Astrocyte (in vitro differentiated cells and primary cell): ENCODE measurements around the gene CACNA1D. TPM values are rescaled to one million over a fixed set of nuclear protein-coding genes. Genes with fewer than 3 reads are reported as not detected.

Experiments
- DNase-seq: peaks from one replicate; pipeline ENCODE4 v3.0.0-alpha.2; 2010; ENCODE audit warnings: low read depth
- FAIRE-seq: peaks from 2 replicates; lab custom pipeline; 2011; peaks lifted over from hg19 to GRCh38; lab: Jason Lieb, UNC
- H2AFZ ChIP-seq: 2 replicates; pipeline ENCODE4 v1.6.0; 2012; ENCODE audit warnings: low read depth, low read length, inconsistent platforms
- H3K27ac ChIP-seq: 2 replicates; pipeline ENCODE4 v1.5.1; 2011; ENCODE audit warnings: low read depth, low read length, inconsistent platforms
- H3K27me3 ChIP-seq: 2 replicates; pipeline ENCODE4 v1.6.0; 2011; ENCODE audit warnings: low read length, inconsistent platforms; ENCODE audit not compliant: insufficient read depth
- H3K36me3 ChIP-seq: 2 replicates; pipeline ENCODE4 v1.5.1; 2011; ENCODE audit warnings: low read length, inconsistent platforms; ENCODE audit not compliant: insufficient read depth
- H3K4me1 ChIP-seq: 2 replicates; pipeline ENCODE4 v1.5.1; 2011; ENCODE audit warnings: low read length, inconsistent platforms; ENCODE audit not compliant: insufficient read depth
- H3K4me2 ChIP-seq: 2 replicates; pipeline ENCODE4 v1.6.0; 2012; ENCODE audit warnings: low read length, inconsistent platforms
- H3K4me3 ChIP-seq: 2 replicates; pipeline ENCODE4 v1.5.1; 2011; ENCODE audit warnings: low read depth, mild to moderate bottlenecking, low read length, inconsistent platforms; ENCODE audit not compliant: insufficient read depth
- H3K79me2 ChIP-seq: 2 replicates; pipeline ENCODE4 v1.6.0; 2012; ENCODE audit warnings: mild to moderate bottlenecking, low read length, inconsistent platforms; ENCODE audit not compliant: insufficient read depth
- H3K9ac ChIP-seq: 2 replicates; pipeline ENCODE4 v1.6.0; 2012; ENCODE audit warnings: mild to moderate bottlenecking, low read length, inconsistent platforms
- H3K9me3 ChIP-seq: 2 replicates; pipeline ENCODE4 v1.5.1; 2012; ENCODE audit warnings: low read depth, mild to moderate bottlenecking, low read length, inconsistent platforms; ENCODE audit not compliant: insufficient read depth
- H4K20me1 ChIP-seq: 2 replicates; pipeline ENCODE4 v1.6.0; 2012; ENCODE audit warnings: low read length, inconsistent platforms; ENCODE audit not compliant: insufficient read depth
- H3K27ac Mint-ChIP-seq: one replicate; pipeline ENCODE4 v1.8.0; 2021; ENCODE audit warnings: mild to moderate bottlenecking, mixed read lengths; ENCODE audit not compliant: unreplicated experiment
- H3K27me3 Mint-ChIP-seq: one replicate; pipeline ENCODE4 v1.8.0; 2021; ENCODE audit warnings: low read depth, mixed read lengths; ENCODE audit not compliant: unreplicated experiment
- H3K36me3 Mint-ChIP-seq: one replicate; pipeline ENCODE4 v1.8.0; 2021; ENCODE audit warnings: low read depth, mixed read lengths; ENCODE audit not compliant: unreplicated experiment
- H3K4me1 Mint-ChIP-seq: one replicate; pipeline ENCODE4 v1.8.0; 2021; ENCODE audit warnings: low read depth, mixed read lengths; ENCODE audit not compliant: unreplicated experiment
- H3K4me3 Mint-ChIP-seq: one replicate; pipeline ENCODE4 v1.8.0; 2021; ENCODE audit warnings: mild to moderate bottlenecking, moderate library complexity, mixed read lengths; ENCODE audit not compliant: unreplicated experiment
- H3K9me3 Mint-ChIP-seq: one replicate; pipeline ENCODE4 v1.8.0; 2021; ENCODE audit warnings: mild to moderate bottlenecking, mixed read lengths; ENCODE audit not compliant: unreplicated experiment
- EZH2 ChIP-seq: IDR thresholded peaks from 2 replicates; pipeline ENCODE4 v1.6.1; 2012; ENCODE audit warnings: mild to moderate bottlenecking, low read length, inconsistent platforms; ENCODE audit not compliant: insufficient read depth
- total RNA-seq: library from RNA; stranded (reverse); gene quantifications from 2 replicates; pipeline ENCODE4 v1.2.1, GENCODE V29; 2021
- TF ChIP-seq, protein P1 (sequence below): IDR thresholded peaks from 2 replicates; pipeline ENCODE4 v1.5.1; 2011; ENCODE audit warnings: low read depth, mild to moderate bottlenecking, inconsistent platforms, low read length, moderate library complexity; ENCODE audit not compliant: insufficient read depth

Gene CACNA1D
- total RNA-seq, 1 donor from 2014 or later = 0.41 TPM

DNA sequence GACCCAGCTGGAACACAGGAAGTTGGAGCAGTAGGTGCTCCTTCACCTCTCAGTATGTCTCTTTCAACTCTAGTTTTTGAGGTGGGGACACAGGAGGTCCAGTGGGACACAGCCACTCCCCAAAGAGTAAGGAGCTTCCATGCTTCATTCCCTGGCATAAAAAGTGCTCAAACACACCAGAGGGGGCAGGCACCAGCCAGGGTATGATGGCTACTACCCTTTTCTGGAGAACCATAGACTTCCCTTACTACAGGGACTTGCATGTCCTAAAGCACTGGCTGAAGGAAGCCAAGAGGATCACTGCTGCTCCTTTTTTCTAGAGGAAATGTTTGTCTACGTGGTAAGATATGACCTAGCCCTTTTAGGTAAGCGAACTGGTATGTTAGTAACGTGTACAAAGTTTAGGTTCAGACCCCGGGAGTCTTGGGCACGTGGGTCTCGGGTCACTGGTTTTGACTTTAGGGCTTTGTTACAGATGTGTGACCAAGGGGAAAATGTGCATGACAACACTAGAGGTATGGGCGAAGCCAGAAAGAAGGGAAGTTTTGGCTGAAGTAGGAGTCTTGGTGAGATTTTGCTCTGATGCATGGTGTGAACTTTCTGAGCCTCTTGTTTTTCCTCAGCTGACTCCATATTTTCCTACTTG is 363.8 kb downstream of the CACNA1D start:
- no peaks in the 10 kb centered on the region for H3K4me1 Mint-ChIP-seq

GRCh38 chr3:53859178-53859577 is 364.8 kb downstream of the CACNA1D start:
- H3K79me2 ChIP-seq = no peaks in the 10 kb centered on the region
- no peaks in the 10 kb centered on the region for H3K4me1 Mint-ChIP-seq
- no peaks in the 10 kb centered on the region for H3K9me3 Mint-ChIP-seq
- TF ChIP-seq, protein P1, sequence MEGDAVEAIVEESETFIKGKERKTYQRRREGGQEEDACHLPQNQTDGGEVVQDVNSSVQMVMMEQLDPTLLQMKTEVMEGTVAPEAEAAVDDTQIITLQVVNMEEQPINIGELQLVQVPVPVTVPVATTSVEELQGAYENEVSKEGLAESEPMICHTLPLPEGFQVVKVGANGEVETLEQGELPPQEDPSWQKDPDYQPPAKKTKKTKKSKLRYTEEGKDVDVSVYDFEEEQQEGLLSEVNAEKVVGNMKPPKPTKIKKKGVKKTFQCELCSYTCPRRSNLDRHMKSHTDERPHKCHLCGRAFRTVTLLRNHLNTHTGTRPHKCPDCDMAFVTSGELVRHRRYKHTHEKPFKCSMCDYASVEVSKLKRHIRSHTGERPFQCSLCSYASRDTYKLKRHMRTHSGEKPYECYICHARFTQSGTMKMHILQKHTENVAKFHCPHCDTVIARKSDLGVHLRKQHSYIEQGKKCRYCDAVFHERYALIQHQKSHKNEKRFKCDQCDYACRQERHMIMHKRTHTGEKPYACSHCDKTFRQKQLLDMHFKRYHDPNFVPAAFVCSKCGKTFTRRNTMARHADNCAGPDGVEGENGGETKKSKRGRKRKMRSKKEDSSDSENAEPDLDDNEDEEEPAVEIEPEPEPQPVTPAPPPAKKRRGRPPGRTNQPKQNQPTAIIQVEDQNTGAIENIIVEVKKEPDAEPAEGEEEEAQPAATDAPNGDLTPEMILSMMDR = no peak
- TF ChIP-seq EZH2 = no peak
- H2AFZ ChIP-seq = no peak overlapping the region
- no peak overlapping the region for H3K9ac ChIP-seq
- H3K27ac ChIP-seq = no peak overlapping the region
- H3K4me3 ChIP-seq = no peak overlapping the region
- peaks cover 9% of the 10 kb centered on the region for H3K36me3 Mint-ChIP-seq
- H4K20me1 ChIP-seq = no peaks in the 10 kb centered on the region
- no peaks in the 10 kb centered on the region for H3K27me3 ChIP-seq
- no peak overlapping the region for H3K4me3 Mint-ChIP-seq
- peaks cover 2% of the 10 kb centered on the region for H3K36me3 ChIP-seq
- H3K4me2 ChIP-seq = no peak overlapping the region
- DNase-seq = no peak
- no peak overlapping the region for H3K27ac Mint-ChIP-seq
- no peak for FAIRE-seq
- H3K27me3 Mint-ChIP-seq = no peaks in the 10 kb centered on the region
- no peaks in the 10 kb centered on the region for H3K4me1 ChIP-seq
- no peaks in the 10 kb centered on the region for H3K9me3 ChIP-seq

More for the DNA sequence above, 363.8 kb downstream of the CACNA1D start:
- no peak overlapping the region for H3K27ac ChIP-seq
- FAIRE-seq (no peak), DNase-seq (no peak)
- H3K4me2 ChIP-seq = no peak overlapping the region
- no peak overlapping the region for H2AFZ ChIP-seq
- TF ChIP-seq EZH2 = no peak
- TF ChIP-seq, protein P1 = no peak
- no peaks in the 10 kb centered on the region for H4K20me1 ChIP-seq
- no peaks in the 10 kb centered on the region for H3K4me1 ChIP-seq
- H3K36me3 Mint-ChIP-seq = peaks cover 7% of the 10 kb centered on the region
- no peak overlapping the region for H3K4me3 Mint-ChIP-seq
- H3K27me3 ChIP-seq = no peaks in the 10 kb centered on the region
- H3K27me3 Mint-ChIP-seq = no peaks in the 10 kb centered on the region
- no peak overlapping the region for H3K4me3 ChIP-seq
- H3K9me3 ChIP-seq = no peaks in the 10 kb centered on the region
- H3K36me3 ChIP-seq = peaks cover under 1% of the 10 kb centered on the region
- no peak overlapping the region for H3K27ac Mint-ChIP-seq
- no peaks in the 10 kb centered on the region for H3K79me2 ChIP-seq
- H3K9ac ChIP-seq = no peak overlapping the region
- no peaks in the 10 kb centered on the region for H3K9me3 Mint-ChIP-seq

- Mint-ChIP-seq H3K27me3 (no peaks in the 10 kb centered on the region), H3K4me3 (no peak overlapping the region), H3K9me3 (no peaks in the 10 kb centered on the region), H3K36me3 (peaks cover 12% of the 10 kb centered on the region), H3K4me1 (no peaks in the 10 kb centered on the region), H3K27ac (no peak overlapping the region)
- Histone ChIP-seq H3K79me2 (no peaks in the 10 kb centered on the region), H3K4me1 (no peaks in the 10 kb centered on the region), H3K4me3 (no peak overlapping the region), H3K9ac (no peak overlapping the region), H2AFZ (no peak overlapping the region), H3K27me3 (no peaks in the 10 kb centered on the region), H3K36me3 (peaks cover 8% of the 10 kb centered on the region), H3K9me3 (no peaks in the 10 kb centered on the region), H3K27ac (no peak overlapping the region), H4K20me1 (no peaks in the 10 kb centered on the region), H3K4me2 (no peak overlapping the region)
- no peak for TF ChIP-seq EZH2
- TF ChIP-seq, protein P1 = no peak
- DNase-seq (no peak), FAIRE-seq (no peak)
These were observed 365.8 kb downstream of the CACNA1D start for GRCh38 chr3:53860196-53860595.
